ENCODE results near the gene OTOS. TPM values are rescaled to one million over a fixed set of nuclear protein-coding genes. Genes with fewer than 3 reads are reported as not detected.

The OTOS gene
- total and polyA plus RNA-seq, 2 of the 13 experiments (the other 11 are each of a cell fraction or from before 2014, with no cell fraction given), result not detected

DNA sequence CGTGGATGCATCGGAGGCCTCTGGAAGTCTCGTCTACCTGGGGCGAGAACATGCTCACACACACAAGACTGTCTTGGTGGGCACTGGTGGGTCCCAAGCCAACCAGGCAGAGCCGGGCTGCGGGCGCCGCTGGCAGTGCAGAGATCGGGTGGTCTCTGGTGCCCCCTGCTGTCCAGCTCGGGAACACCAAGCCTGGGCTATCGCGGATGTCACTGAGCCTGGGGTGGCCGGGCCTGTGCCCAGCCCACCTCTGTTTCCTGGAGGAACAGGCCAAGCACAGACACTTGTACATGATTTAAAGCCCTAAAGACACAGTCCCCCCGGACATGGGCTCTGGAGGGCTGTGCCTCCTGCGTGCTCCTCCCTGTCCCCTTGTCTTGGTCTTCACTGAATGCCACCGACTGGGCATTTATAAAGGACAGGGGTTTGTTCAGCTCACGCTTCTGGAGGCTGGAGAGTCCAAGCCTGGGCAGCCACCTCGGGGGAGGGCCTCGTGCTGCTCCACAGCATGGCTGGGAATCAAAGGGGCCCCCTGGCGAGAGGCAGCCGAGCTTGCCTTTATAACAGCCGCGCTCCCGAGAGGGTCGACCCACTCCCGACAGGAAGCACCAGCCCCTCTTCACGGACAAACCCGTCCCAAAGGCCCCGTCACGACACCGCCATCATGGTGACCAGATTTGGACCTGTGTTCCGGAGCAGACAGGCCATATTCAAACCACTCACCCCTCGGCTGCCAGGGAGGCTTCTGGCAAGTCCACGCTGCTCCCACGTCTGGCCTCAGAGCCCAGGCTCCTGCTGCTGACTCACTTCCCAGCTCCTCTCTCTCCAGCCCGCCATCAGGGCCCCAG is 3.6 kb upstream of the OTOS start (continued):
- TF ChIP-seq ZNF776 (CRISPR knock-in tag; IDR thresholded peaks at IDR 0.05) (no peak), SUZ12 (IDR thresholded peaks at IDR 0.05; ENCODE audit: low read depth, low read length) (no peak), GFI1 (CRISPR knock-in tag; IDR thresholded peaks at IDR 0.05; ENCODE audit: borderline replicate concordance) (no peak), MAZ (IDR thresholded peaks at IDR 0.05; ENCODE audit: borderline replicate concordance, low read depth, low read length) (no peak), MAZ (CRISPR knock-in tag; IDR thresholded peaks at IDR 0.05; ENCODE audit: low read depth) (no peak), SRSF9 (IDR thresholded peaks at IDR 0.05; ENCODE audit: borderline replicate concordance, insufficient read depth, low read depth, low read length, poor library complexity, severe bottlenecking) (no peak), ZNF563 (CRISPR knock-in tag; IDR thresholded peaks at IDR 0.05) (no peak), HHEX (CRISPR knock-in tag; IDR thresholded peaks at IDR 0.05) (no peak), ZNF644 (CRISPR knock-in tag; IDR thresholded peaks at IDR 0.05; ENCODE audit: low read depth) (no peak), MXD4 (CRISPR knock-in tag; IDR thresholded peaks at IDR 0.05) (no peak), ZNF777 (CRISPR knock-in tag; IDR thresholded peaks at IDR 0.05) (peak; percentile 48; the same call in 1 of the 2 replicates), EED (CRISPR knock-in tag; IDR thresholded peaks at IDR 0.05) (0 out of 2 replicates have a peak, but pooled peaks have one; percentile 13), HIVEP1 (CRISPR knock-in tag; IDR thresholded peaks at IDR 0.05) (peak; percentile 49; the same call in 1 of the 2 replicates), BHLHE40 (IDR thresholded peaks at IDR 0.05; ENCODE audit: low read length) (0 out of 2 replicates have a peak, but pooled peaks have one; percentile 18)
- TF ChIP-seq, protein P1, sequence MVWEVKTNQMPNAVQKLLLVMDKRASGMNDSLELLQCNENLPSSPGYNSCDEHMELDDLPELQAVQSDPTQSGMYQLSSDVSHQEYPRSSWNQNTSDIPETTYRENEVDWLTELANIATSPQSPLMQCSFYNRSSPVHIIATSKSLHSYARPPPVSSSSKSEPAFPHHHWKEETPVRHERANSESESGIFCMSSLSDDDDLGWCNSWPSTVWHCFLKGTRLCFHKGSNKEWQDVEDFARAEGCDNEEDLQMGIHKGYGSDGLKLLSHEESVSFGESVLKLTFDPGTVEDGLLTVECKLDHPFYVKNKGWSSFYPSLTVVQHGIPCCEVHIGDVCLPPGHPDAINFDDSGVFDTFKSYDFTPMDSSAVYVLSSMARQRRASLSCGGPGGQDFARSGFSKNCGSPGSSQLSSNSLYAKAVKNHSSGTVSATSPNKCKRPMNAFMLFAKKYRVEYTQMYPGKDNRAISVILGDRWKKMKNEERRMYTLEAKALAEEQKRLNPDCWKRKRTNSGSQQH (CRISPR knock-in tag; IDR thresholded peaks at IDR 0.05; ENCODE audit: low read depth), result no peak
- TF ChIP-seq, protein P2, sequence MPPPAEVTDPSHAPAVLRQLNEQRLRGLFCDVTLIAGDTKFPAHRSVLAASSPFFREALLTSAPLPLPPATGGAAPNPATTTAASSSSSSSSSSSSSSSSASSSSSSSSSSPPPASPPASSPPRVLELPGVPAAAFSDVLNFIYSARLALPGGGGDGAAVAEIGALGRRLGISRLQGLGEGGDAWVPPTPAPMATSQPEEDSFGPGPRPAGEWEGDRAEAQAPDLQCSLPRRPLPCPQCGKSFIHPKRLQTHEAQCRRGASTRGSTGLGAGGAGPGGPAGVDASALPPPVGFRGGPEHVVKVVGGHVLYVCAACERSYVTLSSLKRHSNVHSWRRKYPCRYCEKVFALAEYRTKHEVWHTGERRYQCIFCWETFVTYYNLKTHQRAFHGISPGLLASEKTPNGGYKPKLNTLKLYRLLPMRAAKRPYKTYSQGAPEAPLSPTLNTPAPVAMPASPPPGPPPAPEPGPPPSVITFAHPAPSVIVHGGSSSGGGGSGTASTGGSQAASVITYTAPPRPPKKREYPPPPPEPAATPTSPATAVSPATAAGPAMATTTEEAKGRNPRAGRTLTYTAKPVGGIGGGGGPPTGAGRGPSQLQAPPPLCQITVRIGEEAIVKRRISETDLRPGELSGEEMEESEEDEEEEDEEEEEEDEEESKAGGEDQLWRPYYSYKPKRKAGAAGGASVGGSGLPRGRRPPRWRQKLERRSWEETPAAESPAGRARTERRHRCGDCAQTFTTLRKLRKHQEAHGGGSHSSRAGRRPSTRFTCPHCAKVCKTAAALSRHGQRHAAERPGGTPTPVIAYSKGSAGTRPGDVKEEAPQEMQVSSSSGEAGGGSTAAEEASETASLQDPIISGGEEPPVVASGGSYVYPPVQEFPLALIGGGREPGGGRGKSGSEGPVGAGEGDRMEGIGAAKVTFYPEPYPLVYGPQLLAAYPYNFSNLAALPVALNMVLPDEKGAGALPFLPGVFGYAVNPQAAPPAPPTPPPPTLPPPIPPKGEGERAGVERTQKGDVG (CRISPR knock-in tag; IDR thresholded peaks at IDR 0.05; ENCODE audit: borderline replicate concordance), result no peak
- TF ChIP-seq, protein P3, sequence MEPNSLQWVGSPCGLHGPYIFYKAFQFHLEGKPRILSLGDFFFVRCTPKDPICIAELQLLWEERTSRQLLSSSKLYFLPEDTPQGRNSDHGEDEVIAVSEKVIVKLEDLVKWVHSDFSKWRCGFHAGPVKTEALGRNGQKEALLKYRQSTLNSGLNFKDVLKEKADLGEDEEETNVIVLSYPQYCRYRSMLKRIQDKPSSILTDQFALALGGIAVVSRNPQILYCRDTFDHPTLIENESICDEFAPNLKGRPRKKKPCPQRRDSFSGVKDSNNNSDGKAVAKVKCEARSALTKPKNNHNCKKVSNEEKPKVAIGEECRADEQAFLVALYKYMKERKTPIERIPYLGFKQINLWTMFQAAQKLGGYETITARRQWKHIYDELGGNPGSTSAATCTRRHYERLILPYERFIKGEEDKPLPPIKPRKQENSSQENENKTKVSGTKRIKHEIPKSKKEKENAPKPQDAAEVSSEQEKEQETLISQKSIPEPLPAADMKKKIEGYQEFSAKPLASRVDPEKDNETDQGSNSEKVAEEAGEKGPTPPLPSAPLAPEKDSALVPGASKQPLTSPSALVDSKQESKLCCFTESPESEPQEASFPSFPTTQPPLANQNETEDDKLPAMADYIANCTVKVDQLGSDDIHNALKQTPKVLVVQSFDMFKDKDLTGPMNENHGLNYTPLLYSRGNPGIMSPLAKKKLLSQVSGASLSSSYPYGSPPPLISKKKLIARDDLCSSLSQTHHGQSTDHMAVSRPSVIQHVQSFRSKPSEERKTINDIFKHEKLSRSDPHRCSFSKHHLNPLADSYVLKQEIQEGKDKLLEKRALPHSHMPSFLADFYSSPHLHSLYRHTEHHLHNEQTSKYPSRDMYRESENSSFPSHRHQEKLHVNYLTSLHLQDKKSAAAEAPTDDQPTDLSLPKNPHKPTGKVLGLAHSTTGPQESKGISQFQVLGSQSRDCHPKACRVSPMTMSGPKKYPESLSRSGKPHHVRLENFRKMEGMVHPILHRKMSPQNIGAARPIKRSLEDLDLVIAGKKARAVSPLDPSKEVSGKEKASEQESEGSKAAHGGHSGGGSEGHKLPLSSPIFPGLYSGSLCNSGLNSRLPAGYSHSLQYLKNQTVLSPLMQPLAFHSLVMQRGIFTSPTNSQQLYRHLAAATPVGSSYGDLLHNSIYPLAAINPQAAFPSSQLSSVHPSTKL (CRISPR knock-in tag; IDR thresholded peaks at IDR 0.05), result 0 out of 2 replicates have a peak, but pooled peaks have one; percentile 10
- TF ChIP-seq, protein P4, sequence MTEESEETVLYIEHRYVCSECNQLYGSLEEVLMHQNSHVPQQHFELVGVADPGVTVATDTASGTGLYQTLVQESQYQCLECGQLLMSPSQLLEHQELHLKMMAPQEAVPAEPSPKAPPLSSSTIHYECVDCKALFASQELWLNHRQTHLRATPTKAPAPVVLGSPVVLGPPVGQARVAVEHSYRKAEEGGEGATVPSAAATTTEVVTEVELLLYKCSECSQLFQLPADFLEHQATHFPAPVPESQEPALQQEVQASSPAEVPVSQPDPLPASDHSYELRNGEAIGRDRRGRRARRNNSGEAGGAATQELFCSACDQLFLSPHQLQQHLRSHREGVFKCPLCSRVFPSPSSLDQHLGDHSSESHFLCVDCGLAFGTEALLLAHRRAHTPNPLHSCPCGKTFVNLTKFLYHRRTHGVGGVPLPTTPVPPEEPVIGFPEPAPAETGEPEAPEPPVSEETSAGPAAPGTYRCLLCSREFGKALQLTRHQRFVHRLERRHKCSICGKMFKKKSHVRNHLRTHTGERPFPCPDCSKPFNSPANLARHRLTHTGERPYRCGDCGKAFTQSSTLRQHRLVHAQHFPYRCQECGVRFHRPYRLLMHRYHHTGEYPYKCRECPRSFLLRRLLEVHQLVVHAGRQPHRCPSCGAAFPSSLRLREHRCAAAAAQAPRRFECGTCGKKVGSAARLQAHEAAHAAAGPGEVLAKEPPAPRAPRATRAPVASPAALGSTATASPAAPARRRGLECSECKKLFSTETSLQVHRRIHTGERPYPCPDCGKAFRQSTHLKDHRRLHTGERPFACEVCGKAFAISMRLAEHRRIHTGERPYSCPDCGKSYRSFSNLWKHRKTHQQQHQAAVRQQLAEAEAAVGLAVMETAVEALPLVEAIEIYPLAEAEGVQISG (CRISPR knock-in tag; IDR thresholded peaks at IDR 0.05), result peak; percentile 74
